ENCODE data around the gene MTARC1.

DNA sequence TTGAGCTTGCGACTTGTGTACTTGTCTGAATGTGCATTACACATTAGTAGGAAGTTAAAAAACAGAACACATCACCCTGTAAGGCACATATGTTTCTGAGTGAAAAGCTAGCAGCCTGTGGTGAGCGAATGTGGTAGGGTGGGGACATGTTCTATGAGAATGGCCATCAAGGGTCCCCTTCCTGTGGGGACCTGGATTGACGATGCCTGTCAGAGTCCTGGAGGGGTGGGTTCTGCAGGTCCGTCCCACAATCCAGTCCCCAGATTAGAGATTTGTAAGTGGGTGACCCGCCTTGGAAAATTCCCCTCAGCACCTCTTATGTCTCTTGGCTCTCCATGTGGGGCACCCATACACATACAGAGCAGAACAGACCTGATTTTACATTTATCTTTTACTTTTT, 40.0 kb downstream of the MTARC1 start:
- TF ChIP-seq CTCF (conservative IDR thresholded peaks at IDR 0.05): no peak
- no peak for TF ChIP-seq ZFX (IDR thresholded peaks at IDR 0.05)
